IPS DF 19.7 (cell line): Measurements from ENCODE around the gene NPAS3.

Source experiments
- DNase-seq: peaks from one replicate; pipeline ENCODE4 v3.0.0-alpha.2; 2013; ENCODE audit warnings: low read depth, low spot score

The NPAS3 gene

GRCh38 chr14:33014710-33015109 lies 76.0 kb downstream of the NPAS3 start:
- no peak for DNase-seq

- no peak for DNase-seq
Measured at GRCh38 chr14:33016613-33017012, 77.9 kb downstream of the NPAS3 start.

DNA sequence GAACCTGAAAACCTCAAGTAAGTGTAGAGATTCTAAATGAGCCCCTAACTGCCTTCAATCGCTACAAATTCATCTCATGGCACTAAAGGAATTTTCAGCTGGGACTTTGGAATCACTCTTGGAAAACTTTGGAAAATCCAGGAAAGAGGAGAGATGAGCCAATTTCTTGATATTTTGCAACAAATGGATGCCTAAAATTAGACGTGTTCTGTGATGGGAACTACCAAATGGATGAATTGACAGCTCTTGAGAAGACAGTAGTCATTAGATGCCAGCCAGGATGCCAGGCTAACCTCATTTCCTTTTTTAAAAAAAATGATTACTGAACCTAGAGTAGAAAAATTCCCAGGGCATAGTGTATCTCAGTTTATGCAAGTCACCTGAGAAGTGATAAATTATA lies 78.3 kb downstream of the NPAS3 start:
- no peak for DNase-seq

- DNase-seq: no peak
Measured at GRCh38 chr14:33019346-33019745, 80.7 kb downstream of the NPAS3 start.

GRCh38 chr14:33026850-33027430 lies 88.3 kb downstream of the NPAS3 start:
- no peak for DNase-seq

DNA sequence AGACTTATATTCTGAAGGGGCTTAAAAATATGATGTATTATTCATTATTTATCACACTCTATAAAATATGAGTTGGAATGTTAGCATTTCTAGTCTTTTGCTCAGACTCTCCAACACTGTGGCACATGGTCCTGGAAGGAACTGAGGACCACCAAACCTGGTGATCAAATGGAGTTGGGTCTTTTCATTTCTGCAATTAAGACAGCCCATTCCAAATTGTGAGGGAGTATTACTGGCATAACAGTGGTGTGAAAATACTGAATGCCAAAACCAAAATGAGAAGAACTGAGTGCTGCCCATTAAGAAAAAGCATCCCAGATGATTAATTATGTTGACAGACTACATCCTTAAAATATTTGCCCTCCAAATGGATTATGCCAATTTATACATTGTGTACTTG lies 90.8 kb downstream of the NPAS3 start:
- no peak for DNase-seq

- DNase-seq: no peak
Measured at GRCh38 chr14:33030386-33030785, 91.7 kb downstream of the NPAS3 start.

DNA sequence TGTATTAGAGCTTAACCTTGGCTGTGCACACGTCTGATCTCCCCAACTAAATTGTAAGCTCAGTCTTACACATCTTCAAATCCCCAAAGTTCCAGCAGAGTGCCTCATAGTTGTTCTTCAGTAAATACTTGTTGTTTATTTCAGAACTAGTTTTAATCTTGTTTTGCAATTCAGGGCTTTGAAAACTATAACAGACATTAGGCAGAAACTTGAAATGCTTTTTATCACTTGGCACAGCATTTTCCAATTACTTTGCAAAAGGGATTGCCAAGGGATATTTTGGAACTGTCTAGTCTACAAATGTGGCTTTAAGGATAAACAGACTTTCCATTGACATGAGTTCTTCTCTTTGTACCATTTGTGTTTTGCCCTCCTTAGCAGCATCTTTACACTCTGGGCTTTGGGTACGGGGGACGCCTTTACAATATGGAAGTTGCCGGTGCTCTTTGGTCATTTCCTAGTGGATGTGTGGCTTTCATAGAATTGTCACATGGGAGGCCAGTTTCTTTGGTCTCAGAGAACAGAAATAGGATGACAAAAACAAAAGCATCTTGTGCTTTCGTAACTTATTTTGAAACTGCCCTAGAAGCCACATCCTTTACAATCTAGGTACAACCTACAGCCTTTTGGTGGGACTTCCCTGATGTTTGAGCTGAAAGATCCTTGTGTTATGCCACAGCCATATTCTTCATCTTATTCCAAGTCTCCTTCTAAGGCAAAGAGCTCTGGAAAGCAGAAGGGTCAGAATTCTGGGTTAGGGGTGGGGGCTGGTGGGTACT lies 96.9 kb downstream of the NPAS3 start:
- no peak for DNase-seq

DNA sequence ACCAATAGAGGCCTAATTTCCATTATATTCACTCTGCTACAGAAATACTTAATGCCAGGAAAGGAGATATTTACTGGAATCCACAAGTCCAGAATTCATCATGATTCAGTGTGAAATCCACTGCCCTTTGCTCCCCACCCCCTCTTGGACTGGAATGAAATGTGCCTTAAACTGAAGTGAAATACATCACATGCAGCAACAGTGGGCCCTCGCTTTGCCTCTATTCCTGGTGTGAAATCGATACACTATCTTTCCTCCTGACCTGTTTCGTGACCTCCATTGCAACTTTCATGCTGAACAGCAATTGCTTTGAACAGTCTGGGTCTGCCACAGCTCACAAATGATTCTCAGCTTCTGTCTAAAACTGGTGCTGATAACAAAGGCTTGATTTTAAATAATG lies 100.6 kb downstream of the NPAS3 start:
- no peak for DNase-seq

DNA sequence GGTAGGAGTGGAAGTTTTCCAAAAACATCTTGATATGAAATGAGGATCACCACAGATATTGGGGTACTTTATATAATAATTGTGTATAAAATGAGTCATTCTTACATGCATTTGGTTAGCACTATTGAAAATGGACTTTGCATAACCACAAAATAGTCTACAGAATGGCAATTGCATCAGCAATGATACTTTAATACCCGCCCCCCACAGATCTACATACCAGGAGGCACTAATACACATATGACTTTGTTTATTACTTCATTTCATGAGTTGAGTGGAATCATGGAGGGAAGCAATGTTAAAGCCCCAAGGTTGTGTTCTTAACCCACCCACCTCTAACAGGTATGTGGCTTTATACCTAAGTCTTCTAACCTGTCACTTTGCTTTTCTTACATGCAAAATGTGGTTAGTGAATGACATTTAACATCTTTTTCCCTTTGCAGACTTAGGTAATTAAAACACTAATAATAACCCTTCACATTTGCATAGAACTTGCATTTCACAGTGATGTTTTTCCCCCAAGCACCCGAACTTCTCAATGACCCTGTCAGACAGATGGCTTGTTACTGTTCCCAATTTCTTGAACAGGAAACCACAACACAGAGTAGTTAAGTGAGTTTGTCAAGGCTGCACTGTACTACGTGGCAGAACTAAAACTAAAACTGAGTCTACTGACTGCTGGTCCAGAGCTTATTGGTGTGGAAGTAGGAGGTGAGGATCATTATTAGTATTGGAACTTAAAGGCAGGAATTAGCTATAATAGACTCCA lies 101.9 kb downstream of the NPAS3 start:
- no peak for DNase-seq

GRCh38 chr14:33042591-33042990 lies 103.9 kb downstream of the NPAS3 start:
- DNase-seq: no peak

GRCh38 chr14:33045760-33046159 lies 107.1 kb downstream of the NPAS3 start:
- no peak for DNase-seq

DNA sequence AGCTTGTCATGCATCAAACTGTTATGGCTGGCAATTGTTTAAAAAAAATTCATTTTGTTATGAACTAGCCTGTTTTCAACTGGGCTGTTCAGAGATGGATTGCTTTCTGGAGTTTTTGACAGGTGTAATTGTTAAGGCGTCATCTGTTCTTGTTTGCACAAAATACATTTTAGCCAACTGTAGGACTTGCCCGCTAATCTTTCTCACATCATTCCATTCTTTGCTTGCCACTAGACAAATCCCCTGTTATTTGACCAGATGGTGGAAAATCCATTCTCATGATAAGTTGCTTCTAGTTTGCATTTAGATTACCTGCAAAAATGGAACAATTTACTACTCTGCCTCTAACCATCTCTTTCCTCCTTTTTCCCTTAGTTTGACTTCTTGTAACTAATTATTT lies 114.3 kb downstream of the NPAS3 start:
- DNase-seq: no peak

DNA sequence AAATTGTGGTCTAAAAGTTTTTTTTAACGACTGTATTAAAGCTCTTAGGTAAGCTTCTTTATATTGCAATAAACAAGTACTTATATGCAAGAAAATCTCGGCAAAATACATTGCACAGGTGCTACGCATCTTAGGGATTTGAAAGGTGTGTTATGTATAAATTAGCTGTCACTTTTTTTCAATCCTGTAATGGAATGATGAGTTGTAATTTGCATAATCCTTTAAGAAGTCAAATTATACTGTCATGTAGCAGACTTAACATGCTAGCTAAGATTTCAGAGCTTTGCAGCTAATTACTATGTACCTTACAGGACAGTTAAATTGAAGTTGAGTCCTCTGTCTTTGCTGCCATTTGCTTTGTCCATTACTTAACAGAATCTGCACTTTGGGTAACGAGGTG lies 117.5 kb downstream of the NPAS3 start:
- no peak for DNase-seq

GRCh38 chr14:33057585-33057984 lies 118.9 kb downstream of the NPAS3 start:
- DNase-seq: no peak

DNA sequence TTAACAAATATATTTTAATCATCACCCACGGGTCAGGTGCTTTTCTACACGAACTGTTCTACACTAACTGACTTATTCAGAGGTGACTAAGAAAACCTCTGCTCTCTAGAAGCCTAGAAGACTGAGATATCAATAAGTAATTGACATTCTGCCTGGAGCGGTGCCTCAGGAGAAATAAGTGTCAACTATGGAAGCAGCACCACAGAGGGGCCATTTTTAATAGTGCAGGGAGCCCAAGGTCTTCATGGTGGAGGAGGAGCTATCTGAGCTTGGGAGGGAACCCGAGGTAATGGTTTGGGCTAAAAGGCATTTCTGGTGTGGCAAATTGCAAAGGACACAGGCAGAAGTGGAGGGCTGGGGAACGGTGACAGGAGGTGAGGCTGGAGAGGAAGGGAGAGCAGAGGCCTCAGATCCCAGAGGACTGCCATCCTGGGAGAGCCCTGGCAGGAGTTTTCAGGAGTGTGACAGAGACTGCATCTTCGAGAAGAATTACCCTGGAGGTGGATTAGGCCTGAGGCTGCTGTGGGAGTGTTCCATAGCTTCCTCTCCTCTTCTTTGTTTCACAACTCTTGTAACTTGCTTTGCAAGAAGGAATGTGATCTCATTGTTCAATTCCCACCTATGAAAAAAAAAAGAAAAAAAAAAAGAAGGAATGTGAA lies 123.1 kb downstream of the NPAS3 start:
- no peak for DNase-seq

GRCh38 chr14:33062476-33062875 lies 123.8 kb downstream of the NPAS3 start:
- no peak for DNase-seq

- no peak for DNase-seq
Measured at GRCh38 chr14:33062881-33063280, 124.2 kb downstream of the NPAS3 start.

DNA sequence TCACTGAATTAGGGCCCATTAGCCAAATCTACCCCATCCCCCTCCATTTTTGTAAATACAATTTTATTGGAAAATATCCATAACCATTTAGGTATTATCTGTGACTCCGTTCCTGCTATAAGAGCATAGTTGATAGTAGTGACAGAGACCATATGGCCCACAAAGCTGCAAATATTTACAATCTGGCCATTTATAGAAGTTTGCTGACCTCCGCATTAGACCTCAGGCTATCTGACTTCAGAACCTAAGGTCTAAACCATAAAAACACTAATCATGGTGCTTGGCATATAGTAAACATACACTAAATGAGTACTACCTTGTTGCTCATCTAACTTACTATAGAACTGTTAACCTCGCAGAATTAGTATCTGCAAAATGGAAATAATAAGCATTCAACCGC lies 124.8 kb downstream of the NPAS3 start:
- no peak for DNase-seq

GRCh38 chr14:33065634-33066033 lies 127.0 kb downstream of the NPAS3 start:
- DNase-seq: no peak

GRCh38 chr14:33068040-33068439 lies 129.4 kb downstream of the NPAS3 start:
- DNase-seq: no peak

GRCh38 chr14:33068626-33069025 lies 129.9 kb downstream of the NPAS3 start:
- no peak for DNase-seq
